DMS 273 (cell line): ENCODE results near the gene CACNA2D1.
A peak's percentile ranks its signal among the peaks of the same experiment; 100 is the strongest.

Experiments
- DNase-seq: peaks from one replicate; lab custom pipeline; 2025; ENCODE audit not compliant: unreplicated experiment; lab: John Stamatoyannopoulos, UW

CACNA2D1 gene

DNA sequence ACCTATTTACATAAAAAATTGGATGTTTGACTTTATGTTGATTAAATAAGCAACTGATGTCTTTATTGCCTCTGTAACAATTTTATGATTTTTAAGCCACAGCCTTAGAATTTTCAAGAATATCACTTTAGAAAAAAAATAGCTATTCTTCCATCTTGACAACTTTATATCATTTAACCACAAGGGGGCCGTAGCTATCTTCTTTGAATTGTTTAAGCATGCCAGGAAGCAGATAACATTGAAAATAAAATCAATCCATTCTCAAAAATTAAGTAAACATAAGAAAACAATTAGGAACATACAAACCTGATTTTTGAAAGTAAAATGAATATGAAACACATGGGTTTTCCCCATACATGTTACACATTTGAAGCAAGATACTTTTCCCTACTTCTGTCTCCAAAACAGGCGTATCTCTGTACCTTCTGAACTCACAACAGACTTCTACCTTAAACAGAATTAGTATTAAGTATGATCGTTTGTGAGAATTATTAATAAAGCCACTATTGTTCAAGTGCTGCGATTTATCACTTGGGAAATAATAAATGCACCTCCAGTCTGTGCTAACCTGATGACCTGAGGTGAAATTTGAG lies 209.0 kb downstream of the CACNA2D1 start:
- peak; percentile 81 for DNase-seq

- no peak for DNase-seq
Observed at GRCh38 chr7:82230811-82231581, 212.6 kb downstream of the CACNA2D1 start.

GRCh38 chr7:82229164-82229563 lies 214.4 kb downstream of the CACNA2D1 start:
- DNase-seq, result no peak

- no peak for DNase-seq
Observed at GRCh38 chr7:82226191-82226590, 217.4 kb downstream of the CACNA2D1 start.

- DNase-seq, result no peak
Observed at GRCh38 chr7:82224529-82224928, 219.0 kb downstream of the CACNA2D1 start.

- DNase-seq, result no peak
Observed at GRCh38 chr7:82223580-82223979, 220.0 kb downstream of the CACNA2D1 start.

GRCh38 chr7:82221152-82221674 lies 222.4 kb downstream of the CACNA2D1 start:
- no peak for DNase-seq

GRCh38 chr7:82212466-82212865 lies 231.1 kb downstream of the CACNA2D1 start:
- DNase-seq, result no peak

- DNase-seq, result no peak
Observed at GRCh38 chr7:82211333-82211732, 232.2 kb downstream of the CACNA2D1 start.

GRCh38 chr7:82210416-82211184 lies 233.0 kb downstream of the CACNA2D1 start:
- no peak for DNase-seq

DNA sequence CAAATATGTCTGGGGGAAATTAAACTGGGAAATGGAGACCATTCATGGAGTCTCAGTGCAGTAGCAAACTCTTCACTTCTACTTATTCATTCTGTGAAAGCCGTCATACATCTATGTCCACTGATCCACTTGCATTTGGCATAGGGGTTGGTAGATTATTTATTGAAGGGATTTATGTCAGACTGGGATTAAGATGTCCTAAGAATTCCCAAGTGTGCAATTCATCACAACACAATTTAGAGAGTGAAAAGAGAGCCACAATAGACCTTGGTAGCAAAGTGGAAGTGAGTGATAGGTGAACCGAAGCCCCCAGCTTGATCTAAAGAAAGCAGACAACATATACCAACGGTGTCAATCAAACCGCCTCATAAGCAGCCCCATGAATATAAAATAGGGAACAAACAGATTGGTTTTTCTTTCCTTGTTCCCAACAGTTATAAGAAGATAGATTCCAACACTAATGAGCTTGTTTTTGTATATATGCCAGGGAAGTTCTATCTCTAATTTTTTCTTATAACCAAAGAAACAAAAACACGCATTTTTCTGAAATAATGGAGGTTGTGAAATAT lies 234.3 kb downstream of the CACNA2D1 start:
- no peak for DNase-seq

DNA sequence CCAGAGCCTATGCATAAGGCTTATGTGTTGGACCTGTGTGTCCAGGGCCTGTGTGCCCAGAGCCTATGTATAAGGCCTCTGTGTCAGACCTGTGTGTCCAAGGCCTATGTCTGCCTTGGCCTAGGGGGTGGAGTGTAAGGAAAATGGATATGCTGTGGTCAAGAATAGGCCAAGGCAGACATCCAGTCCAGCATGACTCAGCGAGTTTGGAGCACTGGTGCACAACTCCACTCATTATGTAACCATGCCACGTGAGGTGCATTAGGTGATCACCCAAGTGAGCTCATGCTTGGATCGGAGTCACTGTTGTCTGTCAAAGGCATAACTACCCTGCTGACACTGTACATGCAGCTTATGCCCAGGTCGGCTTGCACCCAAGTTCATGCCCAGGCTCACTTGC lies 238.9 kb downstream of the CACNA2D1 start:
- no peak for DNase-seq

DNA sequence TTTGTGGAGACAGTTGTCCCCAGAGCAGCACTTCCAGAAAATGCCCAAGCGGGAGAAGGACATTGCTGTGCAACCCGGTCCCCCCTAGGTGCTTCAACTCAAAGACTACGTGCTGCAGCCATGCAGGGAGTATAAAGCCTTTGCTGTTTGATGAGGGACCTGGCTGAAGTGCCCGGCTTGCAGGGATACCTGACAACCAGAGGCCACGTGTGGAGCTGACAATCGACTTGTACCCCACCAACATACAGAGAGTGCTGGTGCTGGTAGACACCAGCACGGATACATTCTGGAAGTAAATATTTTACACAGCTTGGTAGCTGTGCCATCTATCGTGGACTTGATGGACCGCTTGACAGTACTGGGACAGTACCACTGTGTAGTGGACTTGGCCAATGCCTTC lies 240.6 kb downstream of the CACNA2D1 start:
- DNase-seq, result no peak

GRCh38 chr7:82202107-82202506 lies 241.5 kb downstream of the CACNA2D1 start:
- DNase-seq, result no peak

- no peak for DNase-seq
Observed at GRCh38 chr7:82200601-82201000, 243.0 kb downstream of the CACNA2D1 start.

- no peak for DNase-seq
Observed at GRCh38 chr7:82194016-82194643, 249.4 kb downstream of the CACNA2D1 start.

DNA sequence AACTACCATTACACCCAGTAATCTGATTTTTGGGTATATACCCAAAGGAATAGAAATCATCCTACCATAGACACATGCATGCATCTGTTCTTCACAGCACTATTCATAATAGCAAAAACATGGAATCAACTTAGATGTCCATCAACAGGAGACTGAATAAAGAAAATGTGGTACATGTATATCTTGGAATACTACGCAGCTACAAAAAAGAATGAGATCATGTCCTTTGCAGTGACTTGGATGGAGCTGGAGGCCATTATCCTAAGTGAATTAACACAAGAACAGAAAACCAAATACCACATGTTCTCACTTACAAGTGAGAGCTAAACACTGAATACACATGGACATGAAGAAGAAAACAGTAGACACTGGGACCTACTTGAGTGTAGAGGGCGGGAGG lies 254.9 kb downstream of the CACNA2D1 start:
- no peak for DNase-seq

GRCh38 chr7:82185443-82185842 lies 258.1 kb downstream of the CACNA2D1 start:
- no peak for DNase-seq

DNA sequence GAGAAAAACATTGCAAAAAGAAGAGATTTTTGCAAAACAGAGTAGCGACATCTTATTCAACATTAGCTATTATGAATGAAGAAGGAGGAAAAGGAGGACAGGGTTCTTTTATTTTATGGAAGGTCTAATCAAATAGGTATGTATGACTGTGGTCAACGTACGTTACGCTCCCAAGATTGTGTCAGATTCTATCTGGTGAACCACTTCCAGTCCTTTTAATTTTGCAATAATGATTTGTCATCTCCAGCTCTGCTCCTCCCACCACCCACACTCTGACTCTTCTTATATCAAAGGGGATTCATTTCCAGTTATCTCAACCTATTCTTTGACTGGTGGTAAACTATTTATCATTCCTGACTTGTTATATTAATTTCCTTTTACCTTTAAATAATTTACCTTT lies 259.9 kb downstream of the CACNA2D1 start:
- no peak for DNase-seq

GRCh38 chr7:82179311-82179710 lies 264.3 kb downstream of the CACNA2D1 start:
- DNase-seq, result no peak

GRCh38 chr7:82175319-82175718 lies 268.3 kb downstream of the CACNA2D1 start:
- no peak for DNase-seq
